ENCODE data around the gene MYO5A.

MYO5A gene

GRCh38 chr15:52331490-52332240 lies 197.0 kb downstream of the MYO5A start:
- in situ Hi-C loops (cut with HindIII; ENCODE audit: low sequenced_read_pairs) = no loop called here
- peak; percentile 62 for DNase-seq (ENCODE audit: low read depth, low spot score)
- H3K4me3 ChIP-seq (ENCODE audit: low read depth, low read length) = no peak overlapping the region
- peak; percentile 53 for TF ChIP-seq CTCF (IDR thresholded peaks at IDR 0.05; ENCODE audit: low read depth, low read length)

GRCh38 chr15:52329987-52330386 lies 198.7 kb downstream of the MYO5A start:
- TF ChIP-seq CTCF (IDR thresholded peaks at IDR 0.05; ENCODE audit: low read depth, low read length) = no peak
- no peak for DNase-seq (ENCODE audit: low read depth, low spot score)
- in situ Hi-C loops (cut with HindIII; ENCODE audit: low sequenced_read_pairs) = no loop called here
- H3K4me3 ChIP-seq (ENCODE audit: low read depth, low read length) = no peak overlapping the region

GRCh38 chr15:52329150-52329549 lies 199.5 kb downstream of the MYO5A start:
- in situ Hi-C loops (cut with HindIII; ENCODE audit: low sequenced_read_pairs) = no loop called here
- no peak for TF ChIP-seq CTCF (IDR thresholded peaks at IDR 0.05; ENCODE audit: low read depth, low read length)
- no peak overlapping the region for H3K4me3 ChIP-seq (ENCODE audit: low read depth, low read length)
- no peak for DNase-seq (ENCODE audit: low read depth, low spot score)

- DNase-seq (ENCODE audit: low read depth, low spot score) = no peak
- no peak for TF ChIP-seq CTCF (IDR thresholded peaks at IDR 0.05; ENCODE audit: low read depth, low read length)
- in situ Hi-C loops (cut with HindIII; ENCODE audit: low sequenced_read_pairs) = no loop called here
- no peak overlapping the region for H3K4me3 ChIP-seq (ENCODE audit: low read depth, low read length)
Measured at GRCh38 chr15:52328680-52329079, 200.0 kb downstream of the MYO5A start.

- no peak overlapping the region for H3K4me3 ChIP-seq (ENCODE audit: low read depth, low read length)
- TF ChIP-seq CTCF (IDR thresholded peaks at IDR 0.05; ENCODE audit: low read depth, low read length) = no peak
- no peak for DNase-seq (ENCODE audit: low read depth, low spot score)
- in situ Hi-C loops (cut with HindIII; ENCODE audit: low sequenced_read_pairs) = no loop called here
Measured at GRCh38 chr15:52326756-52327155, 201.9 kb downstream of the MYO5A start.

- in situ Hi-C loops (cut with HindIII; ENCODE audit: low sequenced_read_pairs) = no loop called here
- DNase-seq (ENCODE audit: low read depth, low spot score) = no peak
- no peak overlapping the region for H3K4me3 ChIP-seq (ENCODE audit: low read depth, low read length)
- no peak for TF ChIP-seq CTCF (IDR thresholded peaks at IDR 0.05; ENCODE audit: low read depth, low read length)
Measured at GRCh38 chr15:52324109-52324508, 204.6 kb downstream of the MYO5A start.

Measured in astrocyte of the spinal cord (primary cell).